Subcutaneous adipose tissue (tissue), 4 donors: ENCODE results near the gene FUOM. TPM values are rescaled to one million over a fixed set of nuclear protein-coding genes. Genes with fewer than 3 reads are reported as not detected.

Source experiments
- CTCF ChIP-seq: fragments of 450-650 bp; IDR thresholded peaks from one replicate; pipeline ENCODE4 v1.5.1; 2016; ENCODE audit warnings: low read depth, mild to moderate bottlenecking, control low read depth, antibody characterized with exemption, moderate library complexity
- total RNA-seq, 4 donors: library from RNA; depleted of rRNA; stranded (reverse); fragments of >200 nt; gene quantifications; one replicate each; pipeline ENCODE4 v1.1.0, GENCODE V29; 2016

Gene FUOM
- total RNA-seq, 4 donors from 2014 or later = 16.5 to 43.2 (median 29.6) TPM

DNA sequence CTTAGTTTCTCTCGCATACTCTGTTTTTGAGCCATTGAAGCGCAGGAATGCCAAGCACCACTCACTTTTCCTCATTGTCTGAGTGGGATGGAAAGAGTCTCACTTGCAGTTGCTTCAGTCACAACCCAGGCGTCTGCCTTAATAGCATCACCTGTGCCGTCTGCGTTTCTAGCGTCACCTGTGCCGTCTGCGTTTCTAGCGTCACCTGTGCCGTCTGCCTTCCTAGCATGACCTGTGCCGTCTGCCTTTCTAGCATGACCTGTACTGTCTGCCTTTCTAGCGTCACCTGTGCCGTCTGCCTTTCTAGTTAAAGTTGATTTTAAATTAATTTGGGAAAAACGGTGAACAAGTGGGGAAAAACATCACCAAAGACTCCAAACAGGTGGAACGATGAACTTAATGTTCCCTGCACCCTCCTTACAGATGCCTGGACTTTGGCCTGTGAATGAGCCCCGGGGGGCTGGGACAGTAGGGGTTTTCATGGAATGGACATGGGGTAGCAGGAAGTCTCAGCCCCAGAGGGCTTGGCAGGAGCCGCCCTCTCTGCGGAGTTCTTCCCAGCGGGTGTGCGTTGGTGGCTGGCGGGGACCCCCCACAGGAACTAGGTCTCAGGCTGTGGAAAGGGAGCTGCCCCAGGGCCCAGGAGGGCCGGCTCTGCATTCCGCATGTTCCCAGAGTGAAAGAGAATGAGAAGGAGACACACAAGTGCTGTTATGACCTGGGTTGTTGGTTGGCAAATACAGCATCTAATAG lies 45.6 kb downstream of the FUOM start:
- TF ChIP-seq CTCF = no peak

DNA sequence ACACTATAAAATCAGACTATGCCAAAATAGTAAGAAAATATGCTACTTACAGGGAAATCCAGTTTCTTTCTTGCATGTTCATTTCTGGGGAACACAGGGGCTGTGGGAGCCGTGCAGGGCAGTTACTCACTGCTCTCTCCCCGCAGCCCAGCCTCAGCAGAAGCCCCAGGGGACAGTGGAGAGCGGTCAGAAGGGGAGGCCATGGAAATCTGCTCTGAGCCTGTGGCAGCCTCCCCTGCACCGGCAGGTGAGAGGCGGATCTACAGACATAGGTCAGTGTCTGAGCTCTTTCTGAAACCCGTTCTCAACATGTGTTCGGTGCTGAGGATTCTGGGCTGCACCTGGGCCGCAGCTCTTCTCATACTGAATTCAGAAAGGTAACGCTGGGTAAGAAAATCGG lies 46.2 kb downstream of the FUOM start:
- TF ChIP-seq CTCF = no peak

DNA sequence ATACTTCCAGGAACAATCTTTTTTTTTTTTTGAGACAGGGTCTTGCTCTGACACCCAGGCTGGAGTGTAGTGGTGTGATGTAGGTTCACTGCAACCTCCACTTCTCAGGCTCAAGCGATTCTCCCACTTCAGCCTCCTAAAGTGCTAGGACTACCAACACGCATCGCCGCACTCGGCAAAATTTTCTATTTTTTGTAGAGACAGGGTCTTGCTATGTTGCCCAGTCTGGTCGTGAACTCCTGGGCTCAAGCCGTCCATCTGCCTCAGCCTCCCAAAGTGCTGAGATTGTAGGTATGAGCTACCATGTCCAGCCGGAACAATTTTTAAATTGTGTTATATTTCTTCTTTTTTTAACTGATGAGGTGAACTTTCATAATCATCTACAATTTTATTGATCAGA lies 47.0 kb downstream of the FUOM start:
- no peak for TF ChIP-seq CTCF

DNA sequence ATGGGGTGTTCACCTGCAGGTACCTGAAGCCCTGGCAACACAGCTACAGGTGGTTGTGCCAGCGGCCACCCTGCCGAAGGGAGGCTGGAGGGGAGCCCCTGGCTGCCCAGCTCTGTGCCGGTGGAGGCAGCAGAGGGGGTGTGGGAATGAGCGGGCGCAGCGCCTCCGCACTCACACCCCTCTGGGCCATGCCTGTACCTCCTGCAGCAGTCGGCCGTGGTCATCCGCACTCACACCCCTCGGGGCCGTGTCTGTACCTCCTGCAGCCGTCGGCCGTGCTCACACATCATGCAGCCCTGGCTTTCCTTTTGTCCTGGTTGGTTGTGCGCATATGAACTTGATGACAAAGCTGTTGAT lies 47.4 kb downstream of the FUOM start:
- TF ChIP-seq CTCF = no peak

DNA sequence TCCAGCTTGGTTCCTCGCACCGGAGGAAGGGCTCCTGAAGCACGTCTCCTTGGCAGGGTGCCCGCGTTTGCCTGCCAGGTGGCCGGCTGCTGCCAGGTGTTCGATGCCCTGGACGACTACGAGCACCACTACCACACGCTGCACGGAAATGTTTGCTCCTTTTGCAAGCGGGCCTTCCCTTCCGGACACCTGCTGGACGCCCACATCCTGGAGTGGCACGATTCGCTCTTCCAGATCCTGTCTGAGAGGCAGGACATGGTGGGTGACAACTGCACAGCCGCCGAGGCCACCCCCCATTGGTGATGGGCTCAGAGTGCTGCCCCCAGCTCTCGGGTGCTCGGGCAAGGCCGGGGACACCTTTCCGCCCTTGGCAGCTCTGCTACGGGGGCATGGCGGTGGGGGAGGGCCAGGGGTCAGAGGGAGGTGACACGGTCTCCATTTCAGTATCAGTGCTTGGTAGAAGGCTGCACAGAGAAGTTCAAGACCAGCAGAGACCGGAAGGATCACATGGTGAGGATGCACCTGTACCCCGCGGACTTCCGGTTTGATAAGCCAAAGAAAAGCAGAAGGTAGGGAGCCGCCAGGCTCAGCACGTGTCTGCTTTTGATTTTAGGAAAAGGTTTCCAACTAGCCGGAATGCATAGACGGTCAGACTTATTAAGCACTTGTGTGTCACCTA lies 48.0 kb downstream of the FUOM start:
- TF ChIP-seq CTCF = no peak

DNA sequence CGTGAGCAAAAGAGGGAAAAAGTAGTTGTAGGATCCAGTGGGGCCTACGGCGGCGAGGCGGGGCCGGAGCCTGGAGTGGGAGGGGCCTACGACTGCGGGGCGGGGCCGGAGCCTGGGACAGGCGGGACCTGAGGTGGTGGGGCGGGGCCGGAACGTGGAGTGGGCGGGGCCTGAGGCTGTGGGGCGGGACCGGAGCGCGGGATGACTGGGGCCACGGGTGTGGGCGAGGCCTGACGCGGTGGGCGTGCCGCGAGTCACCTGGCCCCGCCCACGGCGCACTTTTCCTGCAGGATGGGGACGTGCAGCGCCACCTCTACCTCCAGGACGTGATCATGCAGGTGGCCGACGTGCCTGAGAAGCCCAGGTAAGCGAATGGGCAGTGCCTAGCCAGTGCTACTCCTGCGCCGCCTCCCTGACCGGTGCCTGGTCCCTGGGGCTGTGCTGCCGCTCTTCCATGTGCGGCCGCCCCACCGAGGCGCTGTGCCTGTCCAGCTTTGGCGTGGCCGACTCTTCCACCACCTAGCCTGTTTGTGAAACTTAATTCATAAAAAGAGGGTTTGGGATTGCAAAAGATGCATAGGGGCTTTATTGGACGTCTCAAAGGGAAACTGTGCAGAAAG lies 48.6 kb downstream of the FUOM start:
- no peak for TF ChIP-seq CTCF

- no peak for TF ChIP-seq CTCF
These were observed 49.3 kb downstream of the FUOM start, which contains the start of the genes TUBGCP2 and ZNF511 for GRCh38 chr10:133308421-133309099. Gene TUBGCP2 (minus strand): TSS chr10:133308872. CDS start chr10:133302941, 5,931 bp downstream. Gene ZNF511 (plus strand): TSS chr10:133308914. CDS start chr10:133308944, 30 bp downstream.
